GM23338 (cell line): Measurements from ENCODE around the gene GOLGA8H. TPM values are rescaled to one million over a fixed set of nuclear protein-coding genes. Genes with fewer than 3 reads are reported as not detected.
"Not testable (repeated sequence)": the region's sequence is repeated elsewhere in the genome, so short reads cannot be mapped to it uniquely, and the experiment has no call there.

Source experiments
- ATAC-seq: fragments of 200-7000 bp; cut with Tn5 transposase; 3 replicates; pipeline ENCODE4 v1.9.1; 2020
- DNase-seq: peaks from one replicate; pipeline ENCODE4 v3.0.0-alpha.2; 2015; ENCODE audit warnings: low spot score
- H2AFZ ChIP-seq: fragments of 200-600 bp; sonication (generic); 2 replicates; pipeline ENCODE4 v1.8.0; 2016; ENCODE audit warnings: antibody characterized with exemption, mild to moderate bottlenecking, moderate library complexity
- H3F3A ChIP-seq: fragments of 200-600 bp; sonication (generic); replicated peaks from 2 replicates; pipeline ENCODE4 v1.8.0; 2017; ENCODE audit warnings: antibody characterized with exemption, mixed run types, low read depth
- H3K27ac ChIP-seq: fragments of 200-600 bp; sonication (generic); 2 replicates; pipeline ENCODE4 v1.6.1; 2016; ENCODE audit warnings: low read depth
- H3K27me3 ChIP-seq: fragments of 200-600 bp; sonication (generic); 2 replicates; pipeline ENCODE4 v1.8.0; 2016; ENCODE audit warnings: mild to moderate bottlenecking, mixed run types, moderate library complexity; ENCODE audit not compliant: insufficient read depth
- H3K36me3 ChIP-seq: fragments of 200-600 bp; sonication (generic); 2 replicates; pipeline ENCODE4 v1.8.0; 2016; ENCODE audit warnings: mild to moderate bottlenecking; ENCODE audit not compliant: insufficient read depth
- H3K4me1 ChIP-seq: fragments of 200-600 bp; sonication (generic); 2 replicates; pipeline ENCODE4 v1.8.0; 2016; ENCODE audit warnings: mild to moderate bottlenecking, moderate library complexity; ENCODE audit not compliant: insufficient read depth
- H3K4me2 ChIP-seq: fragments of 200-600 bp; sonication (generic); 2 replicates; pipeline ENCODE4 v1.7.1; 2017; ENCODE audit warnings: mixed run types
- H3K4me3 ChIP-seq: fragments of 200-600 bp; sonication (generic); 2 replicates; pipeline ENCODE4 v1.6.1; 2016; ENCODE audit warnings: mixed run types
- H3K79me2 ChIP-seq: fragments of 200-600 bp; sonication (generic); replicated peaks from 2 replicates; pipeline ENCODE4 v1.8.0; 2017; ENCODE audit warnings: mild to moderate bottlenecking; ENCODE audit not compliant: insufficient read depth
- H3K9me2 ChIP-seq: fragments of 200-600 bp; sonication (generic); 2 replicates; pipeline ENCODE4 v1.8.0; 2017; ENCODE audit not compliant: insufficient read depth
- H4K20me1 ChIP-seq: fragments of 200-600 bp; sonication (generic); replicated peaks from 2 replicates; pipeline ENCODE4 v1.8.0; 2017; ENCODE audit warnings: mild to moderate bottlenecking; ENCODE audit not compliant: insufficient read depth
- H3K27ac Mint-ChIP-seq: 2 replicates; pipeline ENCODE4 v1.8.0; 2020; ENCODE audit warnings: inconsistent platforms, mild to moderate bottlenecking, moderate library complexity, mixed read lengths
- H3K27me3 Mint-ChIP-seq: 3 replicates; pipeline ENCODE4 v1.8.0; 2022; ENCODE audit warnings: low read depth, mild to moderate bottlenecking, moderate library complexity, mixed read lengths, inconsistent platforms; ENCODE audit not compliant: insufficient read depth, poor library complexity
- H3K36me3 Mint-ChIP-seq: 3 replicates; pipeline ENCODE4 v1.8.0; 2021; ENCODE audit warnings: low read depth, mild to moderate bottlenecking, inconsistent platforms, moderate library complexity, mixed read lengths
- H3K4me1 Mint-ChIP-seq: 3 replicates; pipeline ENCODE4 v1.8.0; 2020; ENCODE audit warnings: mild to moderate bottlenecking, inconsistent platforms, mixed read lengths
- H3K4me3 Mint-ChIP-seq: 3 replicates; pipeline ENCODE4 v1.8.0; 2021; ENCODE audit warnings: moderate library complexity, mild to moderate bottlenecking, inconsistent platforms, mixed read lengths
- H3K9me3 Mint-ChIP-seq: 3 replicates; pipeline ENCODE4 v1.8.0; 2020; ENCODE audit warnings: moderate library complexity, mild to moderate bottlenecking, inconsistent platforms, mixed read lengths
- CREB1 ChIP-seq: fragments of 250-450 bp; sonication (Bioruptor Pico); IDR thresholded peaks from 2 replicates; pipeline ENCODE4 v1.5.0; 2020; ENCODE audit warnings: low read depth, mild to moderate bottlenecking, moderate library complexity
- CTCF ChIP-seq, 2 experiments: fragments of 200-600 bp in 1 of 2; sonication (generic) in 1 of 2; conservative IDR thresholded peaks; 2 replicates each; pipeline versions ENCODE4 v1.5.1 to v1.6.1; 2016 to 2017; ENCODE audit warnings: antibody characterized with exemption in 2 of 2, low read depth in 2 of 2, mild to moderate bottlenecking in 2 of 2, moderate library complexity in 1 of 2
- EZH2phosphoT487 ChIP-seq: fragments of 200-600 bp; sonication (generic); IDR thresholded peaks from one replicate; pipeline ENCODE4 v1.8.1; 2018; ENCODE audit warnings: antibody characterized with exemption; ENCODE audit not compliant: unreplicated experiment
- POLR2AphosphoS5 ChIP-seq: IDR thresholded peaks from 2 replicates; pipeline ENCODE4 v1.6.1; 2016; ENCODE audit warnings: antibody characterized with exemption, low read depth
- REST ChIP-seq: IDR thresholded peaks from one replicate; pipeline ENCODE4 v1.6.1; 2018; ENCODE audit warnings: antibody characterized with exemption; ENCODE audit not compliant: unreplicated experiment
- STAT1 ChIP-seq: IDR thresholded peaks from one replicate; pipeline ENCODE4 v1.6.1; 2016; ENCODE audit warnings: antibody characterized with exemption; ENCODE audit not compliant: unreplicated experiment
- ZNF114 ChIP-seq: fragments of 250-450 bp; sonication (Bioruptor Pico); IDR thresholded peaks from 2 replicates; pipeline ENCODE4 v1.5.0; 2020; ENCODE audit warnings: mild to moderate bottlenecking, moderate library complexity
- polyA plus RNA-seq: library from polyadenylated mRNA; unstranded; fragments of >200 nt; fragmentation: Nextera tagmentation; extraction: Ambion mirVana; gene quantifications from 2 replicates; pipeline ENCODE4 v1.2.1, GENCODE V29; 2016
- small RNA-seq: library from RNA; depleted of rRNA; stranded (forward); fragments of <200 nt; gene quantifications from one replicate; pipeline ENCODE3, GENCODE V24; 2014; ENCODE audit warnings: low replicate concordance
- total RNA-seq: library from RNA; depleted of rRNA; stranded (reverse); fragments of >200 nt; shearing (Covaris generic); gene quantifications from 2 replicates; pipeline ENCODE4 v1.2.3, GENCODE V29; 2014; rRNA removed

GOLGA8H gene
- total and polyA plus RNA-seq, 2 experiments from 2014 or later: 0.26 to 0.63 TPM

- TF ChIP-seq REST (no peak), CREB1 (no peak), CTCF (conservative IDR thresholded peaks at IDR 0.05; ENCODE audit: low read depth in 2 of 2) (no peak), EZH2phosphoT487 (no peak), POLR2AphosphoS5 (no peak), ZNF114 (no peak), STAT1 (no peak)
Observed at GRCh38 chr15:30650012-30650929, 46.4 kb downstream of the GOLGA8H start (continued).

GRCh38 chr15:30661154-30661553 lies 57.3 kb downstream of the GOLGA8H start:
- not testable (repeated sequence) for H3K27ac Mint-ChIP-seq, H2AFZ ChIP-seq, H3K4me1 Mint-ChIP-seq, H3K4me1 ChIP-seq, ATAC-seq, H3K9me2 ChIP-seq, H3K27me3 ChIP-seq, H3K36me3 Mint-ChIP-seq, H3K27ac ChIP-seq, H3K9me3 Mint-ChIP-seq, H3K27me3 Mint-ChIP-seq, H3F3A ChIP-seq, H4K20me1 ChIP-seq, H3K4me3 ChIP-seq, H3K36me3 ChIP-seq, H3K4me3 Mint-ChIP-seq, H3K4me2 ChIP-seq
- peak; percentile 31 for DNase-seq
- peaks cover 17% of the 10 kb centered on the region for H3K79me2 ChIP-seq
- TF ChIP-seq CTCF (conservative IDR thresholded peaks at IDR 0.05; ENCODE audit: low read depth in 2 of 2): peak in 1 of 2 experiments; percentile 67

Small RNA genes lying within 50 kb of the gene (small RNA-seq; reads per million reads assigned to genes)
- gene RF00096 (0.12 reads per million), gene RN7SL628P (not detected), gene RN7SL796P (not detected)

Other genes starting within 250 kb of the GOLGA8H start
- 2.5 and 2.9 TPM in 2 replicates for gene CHRFAM7A, start 210.5 kb upstream of the GOLGA8H start, total RNA-seq
- 0.99 and 1.4 TPM in 2 replicates for gene CHRFAM7A, start 210.5 kb upstream of the GOLGA8H start, polyA plus RNA-seq
- 0.17 TPM in 1 of 2 replicates, not detected in the other for gene GOLGA8R, start 189.8 kb upstream of the GOLGA8H start, total RNA-seq
- gene GOLGA8R, start 189.8 kb upstream of the GOLGA8H start, polyA plus RNA-seq: 0.27 TPM in 1 of 2 replicates, not detected in the other
- gene GOLGA8Q, start 52.0 kb upstream of the GOLGA8H start, total RNA-seq: not detected in 2 replicates
- not detected in 2 replicates for gene GOLGA8Q, start 52.0 kb upstream of the GOLGA8H start, polyA plus RNA-seq